Upper lobe of right lung (tissue), 1 donor: ENCODE data around the gene GPR50. TPM values are rescaled to one million over a fixed set of nuclear protein-coding genes. Genes with fewer than 3 reads are reported as not detected.

ENCODE experiments used
- ATAC-seq: fragments of 200-7000 bp; cut with Tn5 transposase; one replicate; pipeline ENCODE4 v1.9.1; 2020; ENCODE audit warnings: mild to moderate bottlenecking, moderate library complexity
- DNase-seq: peaks from one replicate; pipeline ENCODE4 v3.0.0-alpha.2; 2020
- H3K27ac ChIP-seq: fragments of 200-600 bp; one replicate; pipeline ENCODE4 v1.8.0; 2022
- H3K27me3 ChIP-seq: fragments of 200-600 bp; one replicate; pipeline ENCODE4 v1.8.0; 2022; ENCODE audit warnings: mild to moderate bottlenecking
- H3K36me3 ChIP-seq: fragments of 200-600 bp; one replicate; pipeline ENCODE4 v1.8.0; 2022
- H3K4me1 ChIP-seq: fragments of 200-600 bp; one replicate; pipeline ENCODE4 v1.8.0; 2022
- H3K4me3 ChIP-seq: fragments of 200-600 bp; one replicate; pipeline ENCODE4 v1.8.0; 2022; ENCODE audit warnings: mild to moderate bottlenecking
- H3K9me3 ChIP-seq: fragments of 200-600 bp; one replicate; pipeline ENCODE4 v1.8.0; 2022
- CTCF ChIP-seq: fragments of 200-600 bp; IDR thresholded peaks from one replicate; pipeline ENCODE4 v1.8.0; 2022; ENCODE audit warnings: antibody characterized with exemption
- intact Hi-C: fragments of 100-400 bp; cut with DNase I; formaldehyde crosslinking; loops from one replicate; pipeline ENCODE4 v1.11.0; 2022
- long read RNA-seq: library from polyadenylated mRNA; unstranded; transcript quantifications from one replicate; pipeline ENCODE4 v2.0.0, GENCODE V29; 2021
- total RNA-seq: library from RNA; stranded (reverse); fragmentation: NEBNext Ultra II Directional; extraction: Animal tissue kit (Norgen Biotek cat#: 25700); gene quantifications from one replicate; pipeline ENCODE4 v1.2.1, GENCODE V29; 2021
- donor health status: DM: no; HTN: yes; CAD: no; lungs with severe emphysema.

Gene GPR50
- not detected for total RNA-seq
- long read RNA-seq, result 0 reads

- Histone ChIP-seq H3K9me3 (no peaks in the 10 kb centered on the region), H3K4me1 (no peaks in the 10 kb centered on the region), H3K4me3 (no peak within 1 kb of the TSS), H3K27ac (no peak within 1 kb of the TSS), H3K27me3 (peaks cover 18% of the 10 kb centered on the region), H3K36me3 (no peaks in the 10 kb centered on the region)
- intact Hi-C loops, result no loop called here
- no peak for TF ChIP-seq CTCF
- ATAC-seq (no peak), DNase-seq (no peak)
These were observed at the start of gene GPR50 for GRCh38 chrX:151176231-151176750. Gene GPR50, plus strand, starts transcription at chrX:151176584. Its CDS starts 138 bp downstream, at chrX:151176722.

- H3K27me3 ChIP-seq, result no peaks in the 10 kb centered on the region
- DNase-seq (no peak), ATAC-seq (no peak)
- H3K4me1 ChIP-seq, result no peaks in the 10 kb centered on the region
- intact Hi-C loops, result no loop called here
- TF ChIP-seq CTCF, result no peak
- no peak overlapping the region for H3K4me3 ChIP-seq
- no peak overlapping the region for H3K27ac ChIP-seq
- no peaks in the 10 kb centered on the region for H3K9me3 ChIP-seq
- H3K36me3 ChIP-seq, result no peaks in the 10 kb centered on the region
These were observed 43.9 kb upstream of the GPR50 start for GRCh38 chrX:151132531-151132930.

DNA sequence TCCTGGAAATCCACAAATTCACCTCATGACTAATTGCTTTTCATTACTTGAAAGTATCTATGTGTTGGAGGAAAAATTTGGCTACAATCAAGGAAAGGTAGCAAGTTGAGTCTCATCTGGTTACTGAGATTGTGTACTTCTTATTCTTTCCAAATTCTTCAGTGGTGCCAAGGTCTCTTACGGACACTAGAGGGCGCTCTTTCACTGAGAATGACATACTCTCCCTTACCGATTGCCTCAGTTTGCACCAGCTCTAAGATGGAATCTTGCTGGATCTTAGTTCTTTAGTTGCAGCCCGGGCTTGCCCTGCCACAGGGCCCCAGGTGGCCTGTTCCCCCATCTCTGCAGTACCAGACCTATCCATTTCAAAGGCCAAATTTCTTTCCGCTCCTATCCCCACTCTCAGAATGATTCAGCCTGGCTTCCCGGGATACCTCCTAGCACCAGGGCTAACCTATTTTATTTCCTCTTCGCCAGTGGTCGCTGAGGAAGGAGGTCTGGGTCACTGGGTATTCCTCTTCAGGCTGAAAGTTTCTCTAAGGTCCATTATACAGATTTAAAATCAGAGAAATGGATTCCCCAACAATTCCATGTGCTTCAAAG lies 24.6 kb upstream of the GPR50 start:
- Histone ChIP-seq H3K4me3 (no peak overlapping the region), H3K9me3 (no peaks in the 10 kb centered on the region), H3K27ac (no peak overlapping the region), H3K36me3 (no peaks in the 10 kb centered on the region), H3K27me3 (no peaks in the 10 kb centered on the region), H3K4me1 (no peaks in the 10 kb centered on the region)
- ATAC-seq (peak; percentile 76), DNase-seq (no peak)
- intact Hi-C loops, result loop anchor here (10.0 kb wide), 1 partner anchor 523 kb away; no protein-coding TSS in a partner anchor
- TF ChIP-seq CTCF, result peak; percentile 77

- Histone ChIP-seq H3K4me3 (no peak overlapping the region), H3K27ac (no peak overlapping the region), H3K27me3 (no peaks in the 10 kb centered on the region), H3K36me3 (no peaks in the 10 kb centered on the region), H3K4me1 (no peaks in the 10 kb centered on the region), H3K9me3 (no peaks in the 10 kb centered on the region)
- no peak for DNase-seq
- intact Hi-C loops, result loop anchor here (10.0 kb wide), 1 partner anchor 522 kb away; no protein-coding TSS in a partner anchor
- no peak for ATAC-seq
- TF ChIP-seq CTCF, result no peak
These were observed 23.3 kb upstream of the GPR50 start for GRCh38 chrX:151153086-151153485.

DNA sequence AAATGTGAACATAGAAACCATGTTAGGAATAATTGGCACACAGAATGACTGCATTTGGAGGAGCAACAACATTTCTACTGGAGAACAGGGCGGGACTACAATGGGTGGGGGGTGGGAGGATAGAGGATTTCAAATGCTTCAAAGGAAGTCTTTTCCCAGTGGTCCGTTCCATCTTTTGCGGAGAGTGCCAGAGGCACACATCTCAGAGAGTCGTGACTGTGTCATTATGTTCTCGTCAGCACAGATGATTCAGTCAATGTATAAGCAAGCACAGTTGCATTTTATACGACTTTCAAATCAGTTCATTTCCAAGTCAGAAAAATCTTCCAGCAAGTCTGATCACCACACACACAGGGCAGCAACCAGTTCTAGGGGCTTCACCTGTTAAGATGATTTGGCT lies 22.7 kb upstream of the GPR50 start:
- Histone ChIP-seq H3K36me3 (no peaks in the 10 kb centered on the region), H3K27ac (no peak overlapping the region), H3K4me3 (no peak overlapping the region), H3K9me3 (no peaks in the 10 kb centered on the region), H3K27me3 (no peaks in the 10 kb centered on the region), H3K4me1 (no peaks in the 10 kb centered on the region)
- intact Hi-C loops, result loop anchor here (10.0 kb wide), 1 partner anchor 521 kb away; no protein-coding TSS in a partner anchor
- no peak for ATAC-seq
- no peak for TF ChIP-seq CTCF
- DNase-seq, result no peak
